Stimulated activated CD8-positive, alpha-beta memory T cell treated with anti-CD3 and anti-CD28 coated beads, Interleukin-15, amount 100 ng/mL, for 48 hours (primary cell): Measurements from ENCODE around the gene ERVK3-1.
A peak's percentile ranks its signal among the peaks of the same experiment; 100 is the strongest.
"Not testable (repeated sequence)": the region's sequence is repeated elsewhere in the genome, so short reads cannot be mapped to it uniquely, and the experiment has no call there.

Source experiments
- DNase-seq, 2 donors: peaks; one replicate each; pipeline ENCODE4 v3.0.0-alpha.2; 2020; ENCODE audit warnings: low read depth in 2 of 2

ERVK3-1 gene, protein sequence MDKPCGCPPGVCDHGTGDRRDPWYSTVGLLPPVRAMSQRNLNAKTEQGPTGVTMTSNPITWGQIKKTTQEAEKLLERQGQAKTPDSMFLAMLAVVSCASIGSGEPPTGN

GRCh38 chr19:58305065-58305931 lies at the start of gene ERVK3-1:
TSS of gene ERVK3-1 (plus strand) at chr19:58305377. CDS start at chr19:58312169, 6,792 bp downstream.
- peak; percentile 94 to 95 for DNase-seq

GRCh38 chr19:58258259-58258658 lies 46.9 kb upstream of the ERVK3-1 start:
- not testable (repeated sequence) for DNase-seq

DNA sequence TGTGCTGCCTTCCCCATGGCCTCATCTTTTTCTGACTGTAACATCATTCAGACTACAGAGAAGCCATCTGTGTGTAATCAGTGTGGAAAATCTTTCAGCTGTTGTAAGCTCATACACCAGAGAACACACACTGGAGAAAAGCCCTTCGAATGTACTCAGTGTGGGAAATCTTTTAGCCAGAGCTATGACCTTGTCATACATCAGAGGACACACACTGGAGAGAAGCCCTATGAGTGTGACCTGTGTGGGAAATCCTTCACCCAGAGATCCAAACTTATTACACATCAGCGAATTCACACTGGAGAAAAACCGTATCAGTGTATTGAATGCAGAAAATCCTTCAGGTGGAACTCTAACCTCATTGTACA lies 43.6 kb upstream of the ERVK3-1 start:
- no peak for DNase-seq

DNA sequence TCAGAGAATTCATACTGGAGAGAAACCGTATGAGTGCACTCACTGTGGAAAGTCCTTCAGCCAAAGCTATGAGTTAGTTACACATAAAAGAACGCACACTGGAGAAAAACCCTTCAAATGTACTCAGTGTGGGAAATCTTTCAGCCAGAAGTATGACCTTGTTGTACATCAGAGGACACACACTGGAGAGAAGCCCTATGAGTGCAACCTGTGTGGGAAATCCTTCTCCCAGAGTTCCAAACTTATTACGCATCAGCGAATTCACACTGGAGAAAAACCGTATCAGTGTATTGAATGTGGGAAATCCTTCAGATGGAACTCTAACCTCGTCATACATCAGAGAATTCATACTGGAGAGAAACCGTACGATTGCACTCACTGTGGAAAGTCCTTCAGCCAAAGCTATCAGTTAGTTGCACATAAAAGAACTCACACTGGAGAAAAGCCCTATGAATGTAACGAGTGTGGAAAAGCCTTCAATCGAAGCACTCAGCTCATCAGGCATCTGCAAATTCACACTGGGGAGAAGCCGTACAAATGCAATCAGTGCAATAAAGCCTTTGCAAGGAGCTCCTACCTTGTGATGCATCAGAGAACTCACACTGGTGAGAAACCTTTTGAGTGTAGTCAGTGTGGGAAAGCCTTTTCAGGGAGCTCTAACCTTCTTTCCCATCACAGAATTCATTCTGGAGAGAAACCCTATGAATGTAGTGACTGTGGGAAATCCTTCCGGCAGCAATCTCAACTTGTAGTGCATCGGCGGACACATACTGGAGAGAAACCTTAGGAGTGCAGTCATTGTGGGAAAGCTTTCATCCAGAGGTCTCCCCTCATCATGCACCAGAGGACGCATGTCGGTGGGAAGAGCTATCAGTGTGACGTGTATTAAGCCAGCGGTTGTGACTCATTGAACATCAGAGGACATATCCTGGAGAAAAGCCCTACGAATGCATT lies 42.9 kb upstream of the ERVK3-1 start:
- no peak for DNase-seq

DNA sequence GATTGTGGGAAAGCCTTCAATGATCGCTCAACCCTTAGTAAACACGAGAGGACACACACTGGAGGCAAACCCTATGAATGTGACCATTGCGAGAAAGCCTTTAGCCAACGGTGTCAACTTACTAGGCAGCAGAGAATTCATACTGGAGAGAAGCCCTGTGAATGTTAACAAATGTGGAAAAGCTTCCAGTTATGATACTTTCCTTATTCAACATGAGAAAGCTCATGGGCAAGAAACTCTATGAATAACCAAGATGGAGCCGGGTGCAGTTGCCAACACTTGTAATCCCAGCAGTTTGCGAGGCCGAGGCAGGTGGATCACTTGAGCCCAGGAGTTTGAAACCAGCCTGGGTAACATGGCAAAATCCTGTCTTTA lies 42.3 kb upstream of the ERVK3-1 start:
- no peak for DNase-seq

DNA sequence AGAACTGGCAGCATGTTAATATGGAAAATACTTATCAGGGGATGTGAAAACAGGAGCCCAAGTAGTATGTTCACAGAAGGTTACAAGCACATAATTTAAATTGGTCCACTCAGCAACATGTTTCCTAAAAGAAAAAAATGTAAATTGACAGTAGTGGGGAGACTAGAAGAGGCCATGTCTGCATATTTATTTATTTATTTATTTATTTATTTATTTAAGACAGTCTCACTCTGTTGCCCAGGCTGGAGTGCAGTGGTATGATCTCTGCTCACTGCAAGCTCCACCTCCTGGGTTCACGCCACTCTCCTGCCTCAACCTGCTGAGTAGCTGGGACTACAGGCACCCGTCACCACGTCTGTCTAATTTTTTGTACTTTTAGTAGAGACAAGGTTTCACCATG lies 40.1 kb upstream of the ERVK3-1 start:
- DNase-seq: no peak

GRCh38 chr19:58268344-58268743 lies 36.8 kb upstream of the ERVK3-1 start:
- DNase-seq: no peak

DNA sequence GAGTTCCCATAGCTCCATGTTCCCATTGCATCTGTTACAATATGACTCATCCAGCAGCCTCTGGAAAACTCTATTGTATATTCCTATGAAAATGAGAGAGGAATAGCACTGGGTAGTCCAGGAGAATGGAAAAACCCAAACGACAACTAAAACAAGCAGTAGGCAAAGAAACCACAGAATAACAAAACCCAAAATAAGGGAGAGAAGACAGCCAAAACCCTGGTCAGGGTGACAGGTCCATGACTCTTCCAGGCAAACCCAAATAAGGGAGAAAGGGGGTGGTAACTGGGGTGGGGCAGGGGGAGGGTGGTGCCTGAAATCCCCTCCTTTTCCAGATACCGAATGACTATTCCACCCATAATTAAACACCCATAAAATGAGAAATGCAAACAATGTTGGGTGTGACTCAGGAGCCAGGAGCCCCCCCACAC lies 30.4 kb upstream of the ERVK3-1 start:
- no peak for DNase-seq

GRCh38 chr19:58275564-58275963 lies 29.6 kb upstream of the ERVK3-1 start:
- no peak for DNase-seq

DNA sequence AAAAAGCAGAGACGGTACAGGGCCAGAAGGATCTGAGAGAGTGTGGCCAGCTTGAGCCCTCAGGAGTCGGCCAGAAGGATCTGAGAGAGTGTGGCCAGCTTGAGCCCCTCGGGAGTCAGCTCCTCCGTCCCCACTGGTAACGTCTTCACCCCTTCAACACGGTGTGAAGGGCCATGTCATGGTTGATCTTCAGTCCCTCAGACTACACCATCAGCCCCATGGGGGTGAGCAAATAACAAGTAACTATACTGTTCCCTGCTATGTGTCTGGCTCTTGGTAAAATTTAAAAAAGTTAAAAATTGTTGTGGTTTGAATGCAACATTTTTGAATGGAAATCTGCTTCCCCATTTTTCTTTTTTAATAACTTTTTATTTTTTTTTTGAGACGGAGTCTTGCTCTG lies 28.0 kb upstream of the ERVK3-1 start:
- DNase-seq: no peak

- no peak for DNase-seq
These were observed 27.2 kb upstream of the ERVK3-1 start for GRCh38 chr19:58277748-58278540.

- peak; percentile 99 for DNase-seq
These were observed 26.6 kb upstream of the ERVK3-1 start, which contains the start of gene ZNF8 for GRCh38 chr19:58278541-58279041. TSS of gene ZNF8 (plus strand) at chr19:58278955. CDS start at chr19:58279082, 127 bp downstream.

DNA sequence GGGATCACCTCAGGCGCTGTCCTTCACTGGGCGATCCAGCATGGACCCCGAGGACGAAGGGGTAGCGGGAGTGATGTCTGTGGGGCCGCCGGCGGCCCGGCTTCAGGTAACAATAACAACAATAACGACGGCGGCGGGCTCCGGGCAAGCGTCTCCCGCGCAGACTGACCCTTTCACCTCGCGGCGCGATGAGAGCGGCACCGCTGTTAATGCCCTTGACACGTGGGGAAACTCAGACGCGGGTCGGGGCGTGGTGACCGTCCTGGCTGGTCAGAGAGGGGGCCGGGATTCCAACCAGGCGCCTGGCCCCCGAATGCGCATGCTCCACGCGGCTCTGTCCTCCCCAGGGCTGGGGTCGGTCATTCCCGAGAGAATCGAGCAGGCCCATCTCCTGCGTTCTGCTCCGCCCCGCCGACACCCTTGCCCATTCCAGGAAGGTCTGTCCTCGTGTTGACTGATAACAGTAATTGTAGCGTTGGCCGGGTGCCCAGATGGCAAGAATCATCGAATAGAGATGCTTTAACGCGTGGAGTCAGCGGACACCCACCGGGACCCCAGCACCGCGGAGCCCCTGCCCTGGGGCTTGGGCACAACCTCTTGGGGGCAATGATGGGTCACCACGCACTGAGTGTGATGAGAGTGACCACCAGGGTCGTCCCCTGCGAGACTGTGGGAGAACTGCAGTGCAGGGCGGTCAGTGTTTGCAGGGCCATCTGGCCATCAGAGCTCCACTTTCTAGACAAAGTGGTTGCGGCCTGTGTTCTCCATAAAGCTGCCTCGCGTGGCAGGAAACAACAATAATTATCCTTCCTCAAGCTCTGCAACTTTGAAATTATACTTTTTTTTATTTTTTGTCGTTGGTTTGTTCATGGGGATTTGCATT lies 25.9 kb upstream of the ERVK3-1 start:
- peak; percentile 4 to 19 for DNase-seq

- no peak for DNase-seq
These were observed 25.3 kb upstream of the ERVK3-1 start for GRCh38 chr19:58279925-58280316.

GRCh38 chr19:58284199-58284598 lies 21.0 kb upstream of the ERVK3-1 start:
- DNase-seq: no peak

DNA sequence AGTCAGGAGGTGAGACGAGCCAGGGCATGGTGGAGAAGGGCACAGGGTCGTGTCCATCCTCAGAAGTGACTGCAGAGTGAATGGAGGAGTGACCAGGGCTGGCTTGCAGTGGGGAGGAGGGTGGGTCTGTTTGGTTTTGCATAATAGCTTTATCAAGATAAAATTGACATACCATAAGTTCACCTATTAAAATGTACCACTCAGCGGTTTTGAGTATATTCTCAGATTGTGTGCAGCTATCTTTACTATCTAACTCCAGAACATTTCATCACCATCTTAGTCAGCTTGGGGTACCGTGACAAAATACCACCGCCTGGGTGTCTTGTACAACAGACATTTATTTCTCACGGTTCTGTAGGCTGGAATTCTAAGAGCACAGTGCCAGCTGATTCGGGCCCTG lies 13.2 kb upstream of the ERVK3-1 start:
- no peak for DNase-seq

DNA sequence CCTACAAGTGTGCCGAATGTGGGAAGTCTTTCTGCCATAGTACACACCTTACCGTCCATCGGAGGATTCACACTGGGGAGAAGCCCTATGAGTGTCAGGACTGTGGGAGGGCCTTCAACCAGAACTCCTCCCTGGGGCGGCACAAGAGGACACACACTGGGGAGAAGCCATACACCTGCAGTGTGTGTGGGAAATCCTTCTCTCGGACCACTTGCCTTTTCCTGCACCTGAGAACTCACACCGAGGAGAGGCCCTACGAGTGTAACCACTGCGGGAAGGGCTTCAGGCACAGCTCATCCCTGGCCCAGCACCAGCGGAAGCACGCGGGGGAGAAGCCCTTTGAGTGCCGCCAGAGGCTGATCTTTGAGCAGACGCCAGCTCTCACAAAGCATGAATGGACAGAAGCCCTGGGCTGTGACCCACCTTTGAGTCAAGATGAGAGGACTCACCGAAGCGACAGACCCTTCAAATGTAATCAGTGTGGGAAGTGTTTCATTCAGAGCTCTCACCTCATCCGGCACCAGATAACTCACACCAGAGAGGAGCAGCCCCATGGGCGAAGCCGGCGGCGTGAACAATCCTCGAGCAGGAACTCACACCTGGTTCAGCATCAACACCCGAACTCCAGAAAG lies 10.3 kb upstream of the ERVK3-1 start:
- DNase-seq: no peak

GRCh38 chr19:58296104-58296503 lies 9.1 kb upstream of the ERVK3-1 start:
- no peak for DNase-seq

DNA sequence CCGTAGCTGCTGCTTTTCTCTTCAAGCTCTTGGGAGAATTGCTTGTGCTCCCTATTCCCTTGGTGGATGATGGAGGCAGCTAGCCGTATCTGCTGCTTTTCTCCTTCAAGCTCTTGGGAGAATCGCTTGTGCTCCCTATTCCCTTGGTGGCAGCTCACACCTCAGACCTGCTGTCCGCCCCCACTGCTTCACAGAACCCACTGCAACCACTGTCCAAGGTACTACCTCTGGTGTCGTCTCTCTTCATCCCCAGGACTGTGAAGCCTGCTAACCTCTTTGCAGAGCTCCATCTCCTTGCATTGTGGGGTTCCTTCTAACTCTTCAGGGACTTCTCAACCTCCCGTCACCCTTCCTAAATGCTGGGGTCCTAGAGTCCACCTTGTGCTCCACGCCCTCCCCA lies 4.6 kb upstream of the ERVK3-1 start:
- no peak for DNase-seq

DNA sequence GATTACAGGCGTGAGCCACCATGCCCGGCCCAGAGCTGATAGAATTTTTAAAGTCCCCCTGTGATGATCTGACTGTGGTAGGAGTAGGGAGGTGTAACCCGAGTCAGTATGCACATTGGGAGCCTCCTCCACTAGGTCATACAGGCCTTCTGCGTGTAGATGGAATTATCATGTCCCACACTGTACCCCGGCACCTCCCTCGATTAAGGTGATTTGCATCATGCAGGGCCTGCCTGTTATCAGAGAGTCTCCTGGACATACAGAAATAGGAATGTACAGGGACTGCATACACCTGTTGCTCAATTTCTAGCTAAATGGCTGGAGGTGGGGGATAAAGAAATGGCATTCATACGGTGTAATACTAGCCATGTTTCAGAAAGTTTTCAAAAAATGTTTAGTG lies 922 bp upstream of the ERVK3-1 start:
- DNase-seq: no peak
